Pancreas (tissue), 10 donors: ENCODE results near the gene ZAP70. TPM values are rescaled to one million over a fixed set of nuclear protein-coding genes. Genes with fewer than 3 reads are reported as not detected.

Experiments
- ATAC-seq, 4 donors: fragments of 200-7000 bp; cut with Tn5 transposase; one replicate each; pipeline versions ENCODE4 v1.8.0 to v1.9.1; 2020; ENCODE audit warnings: mild to moderate bottlenecking in 4 of 4, moderate library complexity in 4 of 4
- DNase-seq, 6 donors: peaks; one replicate each; pipeline ENCODE4 v3.0.0-alpha.2; 2020
- FAIRE-seq: peaks from 2 replicates; lab custom pipeline; 2012; peaks lifted over from hg19 to GRCh38; lab: Jason Lieb, UNC
- H3K27ac ChIP-seq, 4 donors: fragments of 200-600 bp; sonication (generic); 1 replicate in 3 of 4; 2 replicates in 1 of 4; pipeline versions ENCODE4 v1.5.0 to v1.8.0; 2020
- H3K27me3 ChIP-seq, 4 donors: fragments of 200-600 bp; one replicate each; pipeline ENCODE4 v1.8.0; 2021
- H3K36me3 ChIP-seq, 3 donors: fragments of 200-600 bp; sonication (generic) in 1 of 3; one replicate each; pipeline versions ENCODE4 v1.5.0 to v1.8.0; 2020 to 2021
- H3K4me1 ChIP-seq, 3 donors: fragments of 200-600 bp; one replicate each; pipeline ENCODE4 v1.8.0; 2021
- H3K4me3 ChIP-seq, 4 donors: fragments of 200-600 bp; sonication (generic) in 2 of 4; one replicate each; pipeline versions ENCODE4 v1.5.0 to v1.8.0; 2020 to 2021
- H3K9me3 ChIP-seq, 4 donors: fragments of 200-600 bp; one replicate each; pipeline ENCODE4 v1.8.0; 2021
- WGBS, 2 donors: extraction: QIAGEN DNeasy Blood & Tissue Kit; methylation state at CpG; one replicate each; pipeline ENCODE4 v1.1.7; 2013; 5-methylcytosine and 5-hydroxymethylcytosine counted together
- intact Hi-C, 3 donors: fragments of 100-400 bp; cut with DNase I; formaldehyde crosslinking; loops; one replicate each; pipeline versions ENCODE4 v1.11.1 to v1.14.2; 2022
- polyA plus RNA-seq, 2 donors: library from polyadenylated mRNA; stranded (reverse); fragments of 200-250 nt; gene quantifications; one replicate each; pipeline ENCODE4 v1.2.3, GENCODE V29; 2013
- total RNA-seq, 6 donors: library from RNA; stranded (reverse); fragmentation: NEBNext Ultra II Directional in 4 of 6; extraction: Animal tissue kit (Norgen Biotek cat#: 25700) in 4 of 6; gene quantifications; one replicate each; pipeline versions ENCODE4 v1.2.1 to v1.2.4, GENCODE V29; 2021 to 2023
- TF ChIP-seq, protein P1 (sequence below), 4 donors: fragments of 200-600 bp; sonication (generic) in 3 of 4; IDR thresholded peaks; one replicate each; pipeline versions ENCODE4 v1.5.0 to v1.8.0; 2021; ENCODE audit warnings: antibody characterized with exemption in 4 of 4
- donor health status: healthy with polysubstance abuse.
- donor health status: DM: no; HTN: no; CAD: no; lungs with moderate emphysema.
- donor health status: DM: no; HTN: no; CAD: no.
- donor health status: control.
- donor health status: control.
- donor health status: Bipolar disorder and iron deficiency.
- donor health status: DM: yes; HTN: yes; CAD: no.
- donor health status: DM: no; HTN: no; CAD: no.
- donor health status: DM: no; HTN: no; CAD: no.
- donor health status: DM: yes; HTN: yes; CAD: no.

Gene ZAP70
- total and polyA plus RNA-seq, 8 donors: 0.42 to 2.6 (median 1.3) TPM

DNA sequence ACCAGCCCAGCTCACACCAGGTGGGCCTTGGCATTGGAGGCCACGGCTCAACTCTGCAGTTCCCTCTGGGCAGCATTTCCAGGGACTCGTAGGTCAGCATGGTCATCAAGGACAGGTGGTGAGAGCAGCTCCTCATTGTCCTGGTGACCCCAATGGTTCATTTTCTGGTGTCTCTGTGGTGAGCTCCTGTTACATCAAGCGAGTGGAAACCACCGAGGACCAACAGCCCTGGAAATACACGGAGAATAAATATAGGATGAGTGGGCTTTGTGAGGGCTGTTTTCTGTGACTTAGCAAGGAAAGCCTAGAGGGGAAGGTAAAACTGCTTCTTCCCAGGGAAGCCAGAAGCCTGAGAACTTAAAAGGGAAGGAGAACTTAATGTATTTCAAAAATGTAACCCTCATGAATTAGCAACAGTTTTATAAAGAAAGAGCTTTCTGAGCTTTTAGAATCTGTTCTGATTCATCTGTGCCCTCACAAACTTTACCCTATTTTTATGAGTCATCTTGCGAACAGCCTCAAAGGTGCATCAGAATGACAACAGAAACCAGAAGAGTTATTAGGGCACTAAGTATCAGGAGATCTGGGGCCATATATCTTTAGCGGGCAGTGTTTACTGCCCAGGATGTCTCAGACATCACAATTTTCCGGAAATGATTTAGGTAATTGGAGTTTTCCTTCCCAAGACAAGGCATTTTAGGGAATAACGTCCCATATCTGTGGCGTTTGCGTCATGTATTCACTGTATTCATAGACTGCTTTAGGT lies 25.1 kb upstream of the ZAP70 start:
- H3K9me3 ChIP-seq: no peaks in the 10 kb centered on the region
- TF ChIP-seq, protein P1, sequence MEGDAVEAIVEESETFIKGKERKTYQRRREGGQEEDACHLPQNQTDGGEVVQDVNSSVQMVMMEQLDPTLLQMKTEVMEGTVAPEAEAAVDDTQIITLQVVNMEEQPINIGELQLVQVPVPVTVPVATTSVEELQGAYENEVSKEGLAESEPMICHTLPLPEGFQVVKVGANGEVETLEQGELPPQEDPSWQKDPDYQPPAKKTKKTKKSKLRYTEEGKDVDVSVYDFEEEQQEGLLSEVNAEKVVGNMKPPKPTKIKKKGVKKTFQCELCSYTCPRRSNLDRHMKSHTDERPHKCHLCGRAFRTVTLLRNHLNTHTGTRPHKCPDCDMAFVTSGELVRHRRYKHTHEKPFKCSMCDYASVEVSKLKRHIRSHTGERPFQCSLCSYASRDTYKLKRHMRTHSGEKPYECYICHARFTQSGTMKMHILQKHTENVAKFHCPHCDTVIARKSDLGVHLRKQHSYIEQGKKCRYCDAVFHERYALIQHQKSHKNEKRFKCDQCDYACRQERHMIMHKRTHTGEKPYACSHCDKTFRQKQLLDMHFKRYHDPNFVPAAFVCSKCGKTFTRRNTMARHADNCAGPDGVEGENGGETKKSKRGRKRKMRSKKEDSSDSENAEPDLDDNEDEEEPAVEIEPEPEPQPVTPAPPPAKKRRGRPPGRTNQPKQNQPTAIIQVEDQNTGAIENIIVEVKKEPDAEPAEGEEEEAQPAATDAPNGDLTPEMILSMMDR (IDR thresholded peaks at IDR 0.05): no peak
- no peaks in the 10 kb centered on the region for H3K36me3 ChIP-seq
- no peak overlapping the region for H3K4me3 ChIP-seq
- FAIRE-seq: no peak
- ATAC-seq: no peak
- H3K27ac ChIP-seq: no peak overlapping the region
- peak in 1 of 6 donors; percentile 9 for DNase-seq
- 88 to 90% methylated on average over 10 to 11 of the region's 11 CpGs for WGBS, 2 donors
- no peaks in the 10 kb centered on the region for H3K4me1 ChIP-seq
- H3K27me3 ChIP-seq: no peaks in the 10 kb centered on the region
- intact Hi-C loops: no loop called here

DNA sequence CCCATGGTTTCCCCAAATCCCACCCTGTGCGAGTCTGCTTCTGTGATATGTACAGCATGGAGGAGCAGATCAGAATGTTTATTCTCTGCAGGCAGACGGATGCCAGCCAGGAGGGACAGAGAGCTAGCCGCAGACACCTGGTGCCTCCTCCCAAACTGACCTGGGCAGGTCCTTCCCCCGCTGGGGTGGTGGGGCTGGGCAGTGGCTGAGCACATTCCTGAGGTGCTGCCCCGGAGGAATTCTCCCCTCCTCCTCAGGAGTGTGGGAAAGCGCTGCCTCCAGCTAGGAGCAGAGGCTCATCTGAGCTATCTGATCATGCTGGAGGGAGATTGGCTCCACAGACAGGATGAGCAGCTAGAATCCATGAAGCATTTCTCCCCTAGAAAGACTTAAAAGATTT lies 22.2 kb upstream of the ZAP70 start:
- no peak for FAIRE-seq
- WGBS, 2 donors: 69 to 72% methylated on average over 6 of the region's 6 CpGs
- Histone ChIP-seq H3K27ac (no peak overlapping the region), H3K36me3 (no peaks in the 10 kb centered on the region), H3K9me3 (no peaks in the 10 kb centered on the region), H3K4me1 (no peaks in the 10 kb centered on the region), H3K4me3 (no peak overlapping the region), H3K27me3 (no peaks in the 10 kb centered on the region)
- intact Hi-C loops: loop anchor here (10.0 kb wide), 1 partner anchor 96 kb away; no protein-coding TSS in a partner anchor
- TF ChIP-seq, protein P1 (IDR thresholded peaks at IDR 0.05): no peak
- ATAC-seq: no peak
- peak in 1 of 6 donors; percentile 18 for DNase-seq

DNA sequence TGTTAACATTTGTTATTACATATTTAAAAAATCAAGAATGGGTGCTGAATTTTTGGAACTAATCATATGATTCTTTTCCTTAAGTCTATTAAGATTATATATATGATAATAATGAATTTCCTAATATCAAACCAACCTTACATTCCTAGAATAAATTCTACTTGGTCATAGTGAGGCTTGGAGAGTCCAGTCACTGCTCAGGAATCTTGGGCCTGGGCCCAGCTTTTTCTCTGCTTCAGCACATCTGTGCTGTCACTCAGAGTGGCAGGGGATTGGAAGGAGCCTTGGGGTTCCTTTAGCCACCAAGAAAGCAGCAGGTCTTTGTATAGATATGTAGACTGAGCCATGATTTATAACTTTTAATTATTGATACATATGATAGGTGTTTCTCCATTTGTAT lies 19.9 kb upstream of the ZAP70 start:
- FAIRE-seq: no peak
- no peak for ATAC-seq
- TF ChIP-seq, protein P1 (IDR thresholded peaks at IDR 0.05): no peak

GRCh38 chr2:97695744-97696143 lies 17.6 kb upstream of the ZAP70 start:
- Histone ChIP-seq H3K36me3 (no peaks in the 10 kb centered on the region), H3K27ac (no peak overlapping the region), H3K27me3 (no peaks in the 10 kb centered on the region), H3K9me3 (no peaks in the 10 kb centered on the region), H3K4me1 (peaks cover 0 to 4% (median 0%) of the 10 kb centered on the region in 3 donors), H3K4me3 (no peak overlapping the region)
- FAIRE-seq: no peak
- DNase-seq: peak in 1 of 6 donors; percentile 14
- TF ChIP-seq, protein P1 (IDR thresholded peaks at IDR 0.05): no peak
- no peak for ATAC-seq
- WGBS, 2 donors: 78 to 80% methylated on average over 5 of the region's 5 CpGs
- intact Hi-C loops: loop anchor here (10.0 kb wide), 1 partner anchor 101 kb away; no protein-coding TSS in a partner anchor

More for the DNA sequence above, 19.9 kb upstream of the ZAP70 start:
- no peak for DNase-seq
- no peaks in the 10 kb centered on the region for H3K9me3 ChIP-seq
- no peaks in the 10 kb centered on the region for H3K36me3 ChIP-seq
- no peak overlapping the region for H3K4me3 ChIP-seq
- peaks cover 0 to 4% (median 0%) of the 10 kb centered on the region in 3 donors for H3K4me1 ChIP-seq
- H3K27me3 ChIP-seq: no peaks in the 10 kb centered on the region
- no peak overlapping the region for H3K27ac ChIP-seq
- intact Hi-C loops: loop anchor here (10.0 kb wide), 1 partner anchor 99 kb away; no protein-coding TSS in a partner anchor
